GM19099 (cell line): Measurements from ENCODE around the gene PRICKLE4.

Experiments
- POLR2A ChIP-seq: IDR thresholded peaks from 3 replicates; pipeline ENCODE4 v1.6.1; 2011; ENCODE audit warnings: low read depth; ENCODE audit not compliant: insufficient read length; ENCODE audit errors: extremely low read depth

Gene PRICKLE4

GRCh38 chr6:41791305-41791704 is 10.7 kb downstream of the PRICKLE4 start:
- no peak for TF ChIP-seq POLR2A

GRCh38 chr6:41791984-41792383 is 11.4 kb downstream of the PRICKLE4 start:
- no peak for TF ChIP-seq POLR2A

GRCh38 chr6:41796474-41796873 is 15.9 kb downstream of the PRICKLE4 start:
- TF ChIP-seq POLR2A = no peak

GRCh38 chr6:41798901-41799558 is 18.4 kb downstream of the PRICKLE4 start:
- TF ChIP-seq POLR2A = no peak

- TF ChIP-seq POLR2A = no peak
Observed at GRCh38 chr6:41799559-41799911, 19.0 kb downstream of the PRICKLE4 start.

- TF ChIP-seq POLR2A = no peak
Observed at GRCh38 chr6:41801380-41801779, 20.8 kb downstream of the PRICKLE4 start.

- no peak for TF ChIP-seq POLR2A
Observed at GRCh38 chr6:41805830-41806774, 25.5 kb downstream of the PRICKLE4 start.

GRCh38 chr6:41811095-41811494 is 30.5 kb downstream of the PRICKLE4 start:
- no peak for TF ChIP-seq POLR2A

- TF ChIP-seq POLR2A = no peak
Observed at GRCh38 chr6:41813469-41813868, 32.9 kb downstream of the PRICKLE4 start.

- no peak for TF ChIP-seq POLR2A
Observed at GRCh38 chr6:41813956-41814355, 33.4 kb downstream of the PRICKLE4 start.

GRCh38 chr6:41814629-41815028 is 34.0 kb downstream of the PRICKLE4 start:
- no peak for TF ChIP-seq POLR2A

GRCh38 chr6:41815587-41815986 is 35.0 kb downstream of the PRICKLE4 start:
- no peak for TF ChIP-seq POLR2A

GRCh38 chr6:41818271-41819054 is 37.9 kb downstream of the PRICKLE4 start:
- no peak for TF ChIP-seq POLR2A

- TF ChIP-seq POLR2A = no peak
Observed at GRCh38 chr6:41821266-41821665, 40.7 kb downstream of the PRICKLE4 start.

GRCh38 chr6:41822021-41822420 is 41.4 kb downstream of the PRICKLE4 start:
- no peak for TF ChIP-seq POLR2A
